HG03460 (cell line): Measurements from ENCODE around the gene TSHR.
"Not testable (repeated sequence)": the region's sequence is repeated elsewhere in the genome, so short reads cannot be mapped to it uniquely, and the experiment has no call there.

Experiments
- ATAC-seq: cut with Tn5 transposase; IDR thresholded peaks from one replicate; pipeline ENCODE4 v1.9.1; 2021; ENCODE audit not compliant: unreplicated experiment

Gene TSHR

DNA sequence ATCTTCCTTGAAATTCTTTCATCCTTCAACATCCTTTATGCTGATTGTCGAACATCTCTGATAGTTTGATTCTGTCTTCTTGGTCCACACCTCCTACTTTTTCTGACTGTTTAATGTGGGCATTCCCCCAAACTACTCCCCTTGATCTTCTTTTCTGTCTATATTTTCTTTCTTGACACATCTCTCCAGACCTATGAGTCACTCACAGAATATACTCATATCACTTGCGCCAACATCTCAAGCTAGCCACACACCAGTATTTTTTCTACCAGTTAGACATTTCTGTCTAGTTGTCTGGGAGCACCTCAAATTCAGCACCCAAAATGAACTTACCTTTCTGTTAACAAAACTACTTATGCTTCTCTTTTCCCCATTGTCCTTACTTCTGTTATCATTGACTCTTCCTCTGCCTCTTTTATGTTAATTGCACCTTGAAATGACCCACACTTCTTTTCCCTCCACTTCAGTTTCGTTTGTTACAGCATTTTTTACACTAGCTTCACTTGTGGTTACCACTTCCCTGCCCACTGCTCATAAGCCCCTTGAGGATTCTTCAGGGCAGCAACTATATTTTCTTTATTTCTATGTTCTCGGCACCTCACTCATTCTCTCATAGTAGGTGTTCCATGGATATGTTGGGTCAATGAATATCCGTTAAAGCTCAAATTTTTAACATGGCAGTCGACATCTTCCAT, 33.5 kb downstream of the TSHR start:
- no peak for ATAC-seq

GRCh38 chr14:80992580-80992979, 37.2 kb downstream of the TSHR start:
- no peak for ATAC-seq

- no peak for ATAC-seq
Observed at GRCh38 chr14:80996049-80996901, 40.9 kb downstream of the TSHR start.

DNA sequence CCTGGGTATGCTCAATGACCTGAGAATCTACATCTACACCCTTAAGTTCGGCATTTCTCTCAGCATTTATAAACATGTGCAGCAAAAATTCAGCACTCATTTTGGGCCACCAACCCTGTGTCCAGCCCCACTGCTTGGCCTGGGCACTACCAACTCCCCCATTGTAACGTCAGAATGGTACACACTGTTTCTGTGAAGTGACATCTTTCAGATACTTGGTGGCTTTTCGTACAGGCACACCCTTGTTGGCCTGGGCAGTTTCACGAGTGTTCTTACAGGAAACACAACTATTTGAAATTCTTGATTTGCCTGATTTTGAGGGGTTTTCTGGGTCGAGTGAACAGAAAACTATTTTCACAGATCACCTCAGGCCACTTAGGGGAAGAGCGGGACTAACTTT, 46.0 kb downstream of the TSHR start:
- no peak for ATAC-seq

GRCh38 chr14:81004575-81004974, 49.2 kb downstream of the TSHR start:
- ATAC-seq, result no peak

DNA sequence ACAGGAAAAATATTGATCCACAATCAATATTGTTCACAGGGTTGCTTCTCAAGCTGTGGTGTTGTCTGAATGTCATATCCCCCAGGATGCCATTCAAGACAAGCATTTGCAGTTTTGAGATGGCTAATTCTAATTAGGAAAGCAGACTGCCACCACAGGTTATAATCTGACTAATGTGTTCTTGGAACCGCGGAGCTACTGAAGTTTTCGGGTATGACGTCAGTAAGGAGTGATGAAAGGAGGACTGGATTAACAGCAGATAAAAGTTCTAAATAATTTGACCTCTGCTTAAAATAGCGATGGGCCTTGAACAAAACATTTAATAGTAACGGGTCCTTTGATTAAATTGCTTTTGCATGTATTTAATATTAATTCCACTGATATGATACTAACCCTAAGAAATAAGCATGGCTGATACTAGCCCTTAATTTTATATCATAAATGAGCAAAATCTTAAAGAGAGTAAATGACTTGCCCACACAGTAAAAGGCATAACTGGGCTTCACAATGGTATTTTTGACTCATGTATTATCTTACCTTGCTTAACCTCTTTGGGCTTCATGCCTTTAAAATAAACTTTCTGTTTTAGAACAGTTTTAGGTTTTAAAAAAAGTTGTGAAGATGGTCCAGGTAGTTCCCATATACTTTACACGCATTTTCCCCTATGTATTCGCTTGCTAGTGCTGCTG, 50.3 kb downstream of the TSHR start:
- no peak for ATAC-seq

DNA sequence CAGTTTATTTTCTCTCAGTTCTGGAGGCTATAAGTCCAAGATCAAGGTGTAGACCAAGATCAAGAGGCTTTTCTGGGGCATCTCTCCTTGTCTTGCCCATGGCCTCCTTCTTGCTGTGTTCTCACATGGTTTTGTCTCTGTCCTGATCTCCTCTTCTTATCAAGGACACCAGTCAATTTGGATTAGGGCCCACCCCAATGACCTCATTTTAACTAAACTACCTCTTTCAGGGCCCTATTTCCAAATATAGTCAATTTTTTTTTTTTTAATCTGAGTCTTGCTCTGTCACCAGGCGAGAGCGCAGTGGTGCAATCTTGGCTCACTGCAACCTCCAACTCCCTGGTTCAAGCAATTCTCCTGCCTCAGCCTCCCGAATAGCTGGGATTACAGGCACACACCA, 50.8 kb downstream of the TSHR start:
- no peak for ATAC-seq

- no peak for ATAC-seq
Observed at GRCh38 chr14:81007131-81007530, 51.7 kb downstream of the TSHR start.

GRCh38 chr14:81009346-81009745, 53.9 kb downstream of the TSHR start:
- ATAC-seq, result no peak

DNA sequence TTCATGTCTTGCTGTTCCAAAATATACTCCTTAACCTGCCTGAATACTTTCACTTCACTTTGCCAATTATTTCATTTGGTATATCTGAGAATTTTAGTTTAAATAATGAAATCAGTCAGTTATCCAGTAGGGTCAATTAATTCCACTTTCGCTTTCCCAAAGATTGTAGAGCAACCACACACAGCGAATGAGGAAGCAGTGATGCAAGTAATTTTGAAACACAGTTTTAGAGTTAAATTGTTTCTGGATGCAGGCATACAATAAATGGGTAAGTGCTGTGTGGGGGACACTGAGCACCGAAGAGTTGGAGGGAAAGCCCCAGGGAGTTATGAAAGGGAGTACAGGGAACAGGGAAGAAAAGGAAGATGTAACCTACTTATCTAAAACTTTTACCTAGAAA, 62.8 kb downstream of the TSHR start:
- no peak for ATAC-seq

DNA sequence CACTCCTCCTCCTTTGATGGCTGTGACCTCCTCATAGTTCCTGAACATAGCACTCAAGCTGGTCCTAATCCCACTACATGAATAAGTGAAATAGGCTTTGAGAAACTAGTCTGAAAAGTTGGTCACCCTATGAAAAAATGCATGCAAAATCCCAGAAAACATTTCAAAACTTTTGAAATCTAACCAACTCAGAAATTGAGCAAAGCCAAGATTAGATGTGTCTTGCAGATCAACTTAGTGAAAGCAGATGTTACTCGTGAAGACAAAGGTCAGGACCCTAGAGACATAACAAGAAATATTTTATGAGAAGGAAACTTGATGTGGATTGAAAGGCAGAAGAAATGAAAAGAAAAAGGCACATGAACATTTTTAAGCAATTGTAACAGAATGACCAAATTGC, 63.3 kb downstream of the TSHR start:
- ATAC-seq, result no peak

GRCh38 chr14:81019113-81019512, 63.7 kb downstream of the TSHR start:
- ATAC-seq, result not testable (repeated sequence)

GRCh38 chr14:81023095-81023710, 67.8 kb downstream of the TSHR start:
- no peak for ATAC-seq

DNA sequence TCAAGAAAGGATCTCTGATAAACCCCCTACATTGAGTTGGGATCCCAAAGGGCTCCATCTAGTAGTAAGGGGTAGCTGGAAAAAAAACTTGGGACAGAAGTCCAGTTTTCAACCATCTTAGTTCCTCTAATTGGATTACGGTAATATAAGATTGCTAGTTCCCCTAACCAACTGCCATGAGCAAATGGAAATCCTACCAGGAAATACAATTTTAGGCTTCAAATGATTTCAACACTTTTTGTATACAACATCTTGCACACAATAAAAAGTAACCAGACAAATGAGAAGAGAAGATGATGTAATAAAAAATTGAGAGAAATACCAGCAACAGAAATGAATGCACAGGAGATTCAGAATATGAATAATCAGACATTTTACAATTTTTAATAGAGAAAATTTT, 73.0 kb downstream of the TSHR start:
- ATAC-seq, result no peak

GRCh38 chr14:81031488-81031887, 76.1 kb downstream of the TSHR start:
- ATAC-seq, result no peak

- ATAC-seq, result no peak
Observed at GRCh38 chr14:81033698-81034240, 78.3 kb downstream of the TSHR start.

DNA sequence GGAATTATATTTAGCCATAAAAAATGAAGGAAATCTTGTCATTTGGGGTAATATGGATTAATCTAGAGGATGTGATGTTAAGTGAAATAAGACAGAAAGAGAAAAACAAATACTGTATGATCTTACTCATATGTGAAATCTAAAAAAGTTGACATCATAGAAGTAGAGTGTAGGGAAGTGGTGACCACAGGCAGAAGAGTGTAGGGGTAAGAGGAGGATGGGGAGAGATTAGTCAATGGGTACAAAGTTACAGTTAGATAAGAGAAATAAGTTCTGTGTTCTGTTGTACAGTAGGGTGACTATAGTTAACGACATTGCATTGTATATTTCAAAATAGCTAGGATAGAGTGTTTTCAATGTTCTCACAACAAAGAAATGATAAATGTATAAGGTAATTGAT, 87.0 kb downstream of the TSHR start:
- ATAC-seq, result no peak

GRCh38 chr14:81051547-81051946, 96.1 kb downstream of the TSHR start:
- no peak for ATAC-seq

GRCh38 chr14:81054057-81054456, 98.6 kb downstream of the TSHR start:
- not testable (repeated sequence) for ATAC-seq

- ATAC-seq, result no peak
Observed at GRCh38 chr14:81055971-81056370, 100.5 kb downstream of the TSHR start.

DNA sequence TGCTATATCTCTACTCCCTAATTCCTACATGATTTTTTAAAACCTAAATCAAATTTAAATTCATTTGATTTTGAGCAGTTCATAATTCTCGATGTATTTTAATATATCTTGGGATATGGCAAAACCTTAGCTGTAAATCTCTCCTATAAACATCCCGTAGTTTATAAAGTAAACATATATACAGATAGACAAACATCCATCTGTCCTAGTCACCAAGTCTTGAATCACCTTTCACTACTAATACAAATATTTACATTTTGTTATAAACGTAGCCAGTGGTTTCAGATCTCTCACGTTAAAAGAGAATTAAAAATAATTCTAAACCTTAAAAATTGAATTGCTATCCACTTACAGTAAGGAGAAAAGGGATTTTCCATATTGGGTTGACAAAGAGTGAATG, 107.0 kb downstream of the TSHR start:
- no peak for ATAC-seq
